ENCODE results near the gene TSPO2. TPM values are rescaled to one million over a fixed set of nuclear protein-coding genes. Genes with fewer than 3 reads are reported as not detected.

The TSPO2 gene
- total RNA-seq, 1 experiment from 2014 or later, result not detected

- Histone ChIP-seq H2AFZ (ENCODE audit: low read depth, low read length, poor library complexity, severe bottlenecking) (no peak overlapping the region), H3K9ac (ENCODE audit: low read length) (no peak overlapping the region), H3K9me3 (ENCODE audit: control insufficient read depth in 1 of 2, insufficient read depth in 1 of 2, low read depth in 1 of 2, low read length in 2 of 2) (no peaks in the 10 kb centered on the region), H3K9me2 (ENCODE audit: insufficient read depth) (no peaks in the 10 kb centered on the region), H4K20me1 (ENCODE audit: insufficient read depth) (no peaks in the 10 kb centered on the region), H3K4me1 (ENCODE audit: control insufficient read depth in 1 of 2, insufficient read depth in 2 of 2, low read length in 2 of 2) (peaks cover 14 to 16% of the 10 kb centered on the region in 2 experiments), H3K4me2 (ENCODE audit: low read length) (0 out of 2 replicates have a peak overlapping the region, but pooled peaks have one; percentile 8), H3K4me3 (replicated peaks in 1 of 2; ENCODE audit: low read depth in 1 of 2, low read length in 2 of 2) (no peak overlapping the region), H3K27ac (ENCODE audit: low read depth, low read length) (no peak overlapping the region), H3K79me2 (ENCODE audit: insufficient read depth, low read length) (no peaks in the 10 kb centered on the region), H3K36me3 (ENCODE audit: control insufficient read depth in 1 of 2, insufficient read depth in 2 of 2, low read length in 2 of 2) (no peaks in the 10 kb centered on the region), H3K27me3 (ENCODE audit: insufficient read depth, low read length) (no peaks in the 10 kb centered on the region)
- ChIA-PET POLR2A (no interaction called here), RAD21 (ENCODE audit: low non-redundant PET in 1 of 2, low total read pairs in 2 of 2, uncharacterized antibody in 2 of 2, unreplicated experiment in 2 of 2) (no interaction called here), CTCF (interaction anchor here (1.0 to 1.6 kb wide), 3 partner anchors 15 to 694 kb away, joined by 3 to 4 read pairs (median 4); no protein-coding TSS in a partner anchor)
- no peak for DNase-seq (ENCODE audit: low read depth, low spot score)
- no TSS peak for BruUV-seq (replicated peaks)
- intact Hi-C loops (cut with micrococcal nuclease), result loop anchor here (10.0 kb wide), 2 partner anchors 197 to 1037 kb away; no protein-coding TSS in a partner anchor
- no peak for ATAC-seq
- no peak for TF ChIP-seq ZFX (IDR thresholded peaks at IDR 0.05)
- TF ChIP-seq ZBTB33 (IDR thresholded peaks at IDR 0.05; ENCODE audit: extremely low read depth, insufficient replicate concordance, low read length), result no peak
- no peak for TF ChIP-seq POLR2AphosphoS5 (IDR thresholded peaks at IDR 0.05; ENCODE audit: low read depth, low read length)
- TF ChIP-seq SP1 (IDR thresholded peaks at IDR 0.05; ENCODE audit: low read depth), result no peak
- TF ChIP-seq SIN3A (IDR thresholded peaks at IDR 0.05; ENCODE audit: low read depth), result no peak
- no peak for TF ChIP-seq SRF (IDR thresholded peaks at IDR 0.05; ENCODE audit: low read depth)
- TF ChIP-seq CTCF (IDR thresholded peaks at IDR 0.05 in 2 of 3, conservative IDR thresholded peaks at IDR 0.05 in 1 of 3; ENCODE audit: borderline replicate concordance in 1 of 3, insufficient read depth in 1 of 3, low read depth in 2 of 3, low read length in 2 of 3), result no peak
- TF ChIP-seq FOSL1 (IDR thresholded peaks at IDR 0.05; ENCODE audit: low read depth), result no peak
- TF ChIP-seq ZNF274 (IDR thresholded peaks at IDR 0.05; ENCODE audit: low read depth, low read length), result no peak
These were observed 20.0 kb upstream of the TSPO2 start for GRCh38 chr6:41022294-41022693.
